A673 (cell line): ENCODE measurements around the gene NEU3. TPM values are rescaled to one million over a fixed set of nuclear protein-coding genes. Genes with fewer than 3 reads are reported as not detected.

Experiments used
- BruUV-seq: library from RNA; stranded (reverse); fragments of 400-500 nt; replicated peaks from 2 replicates; lab custom pipeline; 2021; lab: Mats Ljungman, UMichigan
- CTCF ChIA-PET: fragments of 300-600 bp; sonication (Branson Sonifier 250); formaldehyde crosslinking; loops from one replicate; lab custom pipeline; 2022; ENCODE audit warnings: antibody characterized with exemption; lab: Charles Lee
- POLR2A ChIA-PET: fragments of 300-600 bp; sonication (Branson Sonifier 250); formaldehyde crosslinking; loops from one replicate; lab custom pipeline; 2022; ENCODE audit warnings: antibody characterized with exemption; ENCODE audit not compliant: low non-redundant PET; lab: Charles Lee
- DNase-seq: peaks from one replicate; pipeline ENCODE4 v3.0.0-alpha.2; 2015; ENCODE audit warnings: low spot score
- H3K27ac ChIP-seq: fragments of 200-600 bp; sonication (generic); 2 replicates; pipeline ENCODE4 v1.5.1; 2016; ENCODE audit warnings: mixed run types, low read depth, mild to moderate bottlenecking, mixed read lengths, antibody characterized with exemption, low read length; ENCODE audit not compliant: poor library complexity, severe bottlenecking
- H3K27me3 ChIP-seq: fragments of 200-600 bp; sonication (generic); replicated peaks from 2 replicates; pipeline ENCODE4 v1.6.1; 2017; ENCODE audit warnings: mixed run types, low read depth, mild to moderate bottlenecking, mixed read lengths, antibody characterized with exemption, low read length; ENCODE audit not compliant: insufficient read depth, poor library complexity
- H3K36me3 ChIP-seq: fragments of 200-600 bp; sonication (generic); 2 replicates; pipeline ENCODE4 v1.6.1; 2016; ENCODE audit warnings: mixed run types, mild to moderate bottlenecking, mixed read lengths, antibody characterized with exemption, low read length; ENCODE audit not compliant: insufficient read depth, poor library complexity, severe bottlenecking
- H3K4me1 ChIP-seq: fragments of 200-600 bp; sonication (generic); 2 replicates; pipeline ENCODE4 v1.6.1; 2017; ENCODE audit warnings: mixed run types, mild to moderate bottlenecking, mixed read lengths, antibody characterized with exemption, low read length; ENCODE audit not compliant: insufficient read depth, poor library complexity, severe bottlenecking
- H3K4me3 ChIP-seq: fragments of 200-600 bp; sonication (generic); 2 replicates; pipeline ENCODE4 v1.5.1; 2016; ENCODE audit warnings: low read depth, mixed run types, mild to moderate bottlenecking, mixed read lengths, low read length; ENCODE audit not compliant: poor library complexity, severe bottlenecking
- H3K9me3 ChIP-seq: fragments of 200-600 bp; sonication (generic); 2 replicates; pipeline ENCODE4 v1.6.1; 2016; ENCODE audit warnings: mixed run types, low read depth, mild to moderate bottlenecking, mixed read lengths, antibody characterized with exemption, low read length; ENCODE audit not compliant: poor library complexity, severe bottlenecking
- EZH2 ChIP-seq: fragments of 200-600 bp; sonication (generic); IDR thresholded peaks from 2 replicates; pipeline ENCODE4 v1.6.1; 2017; ENCODE audit warnings: borderline replicate concordance, low read depth, mild to moderate bottlenecking, mixed read lengths, antibody characterized with exemption, low read length; ENCODE audit not compliant: poor library complexity, severe bottlenecking
- intact Hi-C: fragments of 100-400 bp; cut with micrococcal nuclease; formaldehyde crosslinking; loops from one replicate; pipeline ENCODE4 v1.10.0; 2022; ENCODE audit not compliant: unreplicated experiment
- total RNA-seq: library from RNA; stranded (reverse); gene quantifications from 2 replicates; pipeline ENCODE4 v1.2.3, GENCODE V29; 2021
- TF ChIP-seq, protein P1 (sequence below): fragments of 300-800, 200-600 bp; sonication (generic); conservative IDR thresholded peaks from 2 replicates; pipeline ENCODE4 v1.5.1; 2017; ENCODE audit warnings: low read depth, mild to moderate bottlenecking, antibody characterized with exemption, low read length, moderate library complexity, mixed read lengths

Gene NEU3
- total RNA-seq, 1 experiment from 2014 or later: 11.5 TPM

DNA sequence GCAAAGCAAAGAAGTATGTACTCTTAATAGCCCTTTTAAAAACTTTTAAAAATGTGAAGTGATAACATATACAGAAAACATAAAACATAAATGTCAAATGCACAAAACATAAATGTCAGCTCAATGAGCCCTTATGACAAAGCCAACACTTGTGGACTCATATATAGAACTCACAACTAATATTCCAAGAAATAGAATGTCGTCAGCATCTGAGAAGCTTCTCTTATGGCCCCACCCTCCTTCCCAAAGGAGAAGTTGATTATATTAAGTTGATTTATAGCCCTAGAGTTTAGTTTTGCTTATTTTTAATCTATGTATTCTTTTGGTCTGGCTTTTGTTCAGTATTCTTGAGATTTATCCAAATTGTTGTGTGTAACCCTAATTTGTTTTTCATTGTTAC is 13.8 kb downstream of the NEU3 start:
- Histone ChIP-seq H3K9me3 (no peaks in the 10 kb centered on the region), H3K27ac (no peak overlapping the region), H3K4me3 (no peak overlapping the region), H3K4me1 (no peaks in the 10 kb centered on the region), H3K27me3 (no peaks in the 10 kb centered on the region), H3K36me3 (peaks cover 14% of the 10 kb centered on the region)
- no peak for DNase-seq
- ChIA-PET CTCF (interaction anchor here (0.6 kb wide), 1 partner anchor 179 kb away, joined by 3 read pairs; no protein-coding TSS in a partner anchor), POLR2A (no interaction called here)
- BruUV-seq: no TSS peak
- intact Hi-C loops: no loop called here
- TF ChIP-seq, protein P1, sequence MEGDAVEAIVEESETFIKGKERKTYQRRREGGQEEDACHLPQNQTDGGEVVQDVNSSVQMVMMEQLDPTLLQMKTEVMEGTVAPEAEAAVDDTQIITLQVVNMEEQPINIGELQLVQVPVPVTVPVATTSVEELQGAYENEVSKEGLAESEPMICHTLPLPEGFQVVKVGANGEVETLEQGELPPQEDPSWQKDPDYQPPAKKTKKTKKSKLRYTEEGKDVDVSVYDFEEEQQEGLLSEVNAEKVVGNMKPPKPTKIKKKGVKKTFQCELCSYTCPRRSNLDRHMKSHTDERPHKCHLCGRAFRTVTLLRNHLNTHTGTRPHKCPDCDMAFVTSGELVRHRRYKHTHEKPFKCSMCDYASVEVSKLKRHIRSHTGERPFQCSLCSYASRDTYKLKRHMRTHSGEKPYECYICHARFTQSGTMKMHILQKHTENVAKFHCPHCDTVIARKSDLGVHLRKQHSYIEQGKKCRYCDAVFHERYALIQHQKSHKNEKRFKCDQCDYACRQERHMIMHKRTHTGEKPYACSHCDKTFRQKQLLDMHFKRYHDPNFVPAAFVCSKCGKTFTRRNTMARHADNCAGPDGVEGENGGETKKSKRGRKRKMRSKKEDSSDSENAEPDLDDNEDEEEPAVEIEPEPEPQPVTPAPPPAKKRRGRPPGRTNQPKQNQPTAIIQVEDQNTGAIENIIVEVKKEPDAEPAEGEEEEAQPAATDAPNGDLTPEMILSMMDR: no peak
- no peak for TF ChIP-seq EZH2

DNA sequence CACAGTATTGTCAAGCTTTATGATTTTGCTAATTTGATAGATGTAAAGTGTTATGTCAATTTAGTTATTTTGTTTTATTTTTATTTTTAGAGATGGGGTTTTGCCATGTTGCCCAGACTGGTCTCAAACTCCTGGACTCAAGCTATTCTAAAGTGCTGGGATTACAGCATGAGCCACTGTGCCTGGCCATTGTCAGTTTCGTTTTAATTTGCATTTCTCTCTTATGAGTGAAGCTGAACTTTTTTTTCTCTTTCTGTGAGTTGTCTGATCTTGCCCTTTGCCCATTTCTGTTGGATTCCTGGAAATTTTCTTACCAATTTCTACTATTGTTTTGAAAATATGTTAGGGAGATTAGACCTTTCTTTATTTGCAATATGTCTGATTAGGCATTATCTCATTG is 15.5 kb downstream of the NEU3 start:
- H3K9me3 ChIP-seq: no peaks in the 10 kb centered on the region
- H3K36me3 ChIP-seq: peaks cover 15% of the 10 kb centered on the region
- no peak for DNase-seq
- BruUV-seq: no TSS peak
- H3K4me3 ChIP-seq: no peak overlapping the region
- H3K27ac ChIP-seq: no peak overlapping the region
- CTCF ChIA-PET: no interaction called here
- TF ChIP-seq, protein P1: no peak
- TF ChIP-seq EZH2: no peak
- intact Hi-C loops: no loop called here
- POLR2A ChIA-PET: no interaction called here
- H3K4me1 ChIP-seq: no peaks in the 10 kb centered on the region
- H3K27me3 ChIP-seq: no peaks in the 10 kb centered on the region

DNA sequence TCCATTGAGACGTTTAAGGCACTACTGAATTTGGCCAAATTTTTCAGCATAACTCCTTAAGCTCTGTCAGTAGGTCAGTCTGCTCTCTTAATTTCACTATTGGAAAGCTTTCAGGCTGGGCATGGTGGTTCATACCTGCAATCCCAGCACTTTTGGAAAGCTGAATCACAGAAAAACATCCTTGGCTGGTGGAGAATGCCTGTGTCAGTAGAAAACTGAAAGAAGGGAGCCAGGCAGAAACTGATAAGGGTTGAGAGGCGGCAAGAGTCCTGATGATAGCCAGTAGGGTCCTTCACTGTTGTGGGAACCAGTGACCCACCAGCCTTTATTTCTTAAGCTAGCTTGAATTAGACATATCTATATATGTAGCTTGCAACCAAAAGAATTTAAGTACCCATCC is 22.6 kb downstream of the NEU3 start:
- H3K36me3 ChIP-seq: peaks cover 4% of the 10 kb centered on the region
- H3K4me1 ChIP-seq: no peaks in the 10 kb centered on the region
- POLR2A ChIA-PET: no interaction called here
- no peak overlapping the region for H3K4me3 ChIP-seq
- H3K9me3 ChIP-seq: no peaks in the 10 kb centered on the region
- intact Hi-C loops: no loop called here
- no peak overlapping the region for H3K27ac ChIP-seq
- CTCF ChIA-PET: no interaction called here
- TF ChIP-seq EZH2: no peak
- TF ChIP-seq, protein P1: no peak
- H3K27me3 ChIP-seq: no peaks in the 10 kb centered on the region
- no peak for DNase-seq
- no TSS peak for BruUV-seq
